Peyer's patch (tissue), 4 donors: ENCODE results near the gene TAS2R7.

Experiments used
- POLR2A ChIP-seq, 2 donors: fragments of 450-650 bp; IDR thresholded peaks; one replicate each; pipeline ENCODE4 v1.5.1; 2017; ENCODE audit warnings: antibody characterized with exemption in 2 of 2, mild to moderate bottlenecking in 2 of 2, moderate library complexity in 2 of 2
- TF ChIP-seq, protein P1 (sequence below), 6 experiments: fragments of 450-650 bp in 4 of 6; fragments of 200-600 bp in 2 of 6; sonication (generic) in 1 of 6; IDR thresholded peaks; one replicate each; pipeline ENCODE4 v1.5.1; 2017 to 2019; ENCODE audit warnings: antibody characterized with exemption in 6 of 6, mild to moderate bottlenecking in 3 of 6, moderate library complexity in 1 of 6

DNA sequence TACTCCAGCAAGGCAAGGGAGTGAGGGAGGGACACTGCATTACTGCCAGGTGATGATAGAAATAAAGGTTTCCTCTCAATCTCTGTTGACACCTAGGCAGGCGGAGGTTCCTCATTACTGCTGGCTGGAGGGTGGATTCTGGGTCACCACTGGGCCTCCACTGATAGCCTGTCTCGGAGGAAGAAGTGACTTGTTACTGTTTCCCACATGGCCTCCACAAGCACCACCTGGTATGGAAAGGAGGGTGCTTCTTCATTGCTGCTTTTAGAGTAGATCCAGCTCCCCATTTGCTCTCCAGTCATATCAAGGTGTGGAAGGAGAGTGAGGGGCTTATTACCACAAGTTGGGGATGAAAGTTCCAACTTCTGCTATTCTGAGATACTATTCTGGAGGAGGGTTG, 40.4 kb upstream of the TAS2R7 start:
- TF ChIP-seq, protein P1, sequence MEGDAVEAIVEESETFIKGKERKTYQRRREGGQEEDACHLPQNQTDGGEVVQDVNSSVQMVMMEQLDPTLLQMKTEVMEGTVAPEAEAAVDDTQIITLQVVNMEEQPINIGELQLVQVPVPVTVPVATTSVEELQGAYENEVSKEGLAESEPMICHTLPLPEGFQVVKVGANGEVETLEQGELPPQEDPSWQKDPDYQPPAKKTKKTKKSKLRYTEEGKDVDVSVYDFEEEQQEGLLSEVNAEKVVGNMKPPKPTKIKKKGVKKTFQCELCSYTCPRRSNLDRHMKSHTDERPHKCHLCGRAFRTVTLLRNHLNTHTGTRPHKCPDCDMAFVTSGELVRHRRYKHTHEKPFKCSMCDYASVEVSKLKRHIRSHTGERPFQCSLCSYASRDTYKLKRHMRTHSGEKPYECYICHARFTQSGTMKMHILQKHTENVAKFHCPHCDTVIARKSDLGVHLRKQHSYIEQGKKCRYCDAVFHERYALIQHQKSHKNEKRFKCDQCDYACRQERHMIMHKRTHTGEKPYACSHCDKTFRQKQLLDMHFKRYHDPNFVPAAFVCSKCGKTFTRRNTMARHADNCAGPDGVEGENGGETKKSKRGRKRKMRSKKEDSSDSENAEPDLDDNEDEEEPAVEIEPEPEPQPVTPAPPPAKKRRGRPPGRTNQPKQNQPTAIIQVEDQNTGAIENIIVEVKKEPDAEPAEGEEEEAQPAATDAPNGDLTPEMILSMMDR (IDR thresholded peaks at IDR 0.05) = no peak
- no peak for TF ChIP-seq POLR2A (IDR thresholded peaks at IDR 0.05)
